Sigmoid colon (tissue), 4 donors: ENCODE results near the gene NVL.

ENCODE experiments used
- EP300 ChIP-seq, 4 donors: sonication (generic); formaldehyde crosslinking; IDR thresholded peaks; one replicate each; pipeline ENCODE4 v1.6.1; 2017; ENCODE audit warnings: antibody characterized with exemption in 4 of 4
- POLR2A ChIP-seq, 2 donors: fragments of 450-650 bp; IDR thresholded peaks; one replicate each; pipeline ENCODE4 v1.6.1; 2016; ENCODE audit warnings: antibody characterized with exemption in 2 of 2, mild to moderate bottlenecking in 2 of 2, moderate library complexity in 2 of 2
- POLR2AphosphoS5 ChIP-seq, 4 donors: sonication (generic); formaldehyde crosslinking; IDR thresholded peaks; one replicate each; pipeline ENCODE4 v1.6.1; 2017; ENCODE audit warnings: antibody characterized with exemption in 4 of 4
- TF ChIP-seq, protein P1 (sequence below), 4 experiments: fragments of 450-650 bp in 3 of 4; fragments of 200-600 bp in 1 of 4; IDR thresholded peaks; one replicate each; pipeline ENCODE4 v1.5.1; 2016 to 2019; ENCODE audit warnings: antibody characterized with exemption in 4 of 4, mild to moderate bottlenecking in 3 of 4, moderate library complexity in 2 of 4

- TF ChIP-seq, protein P1, sequence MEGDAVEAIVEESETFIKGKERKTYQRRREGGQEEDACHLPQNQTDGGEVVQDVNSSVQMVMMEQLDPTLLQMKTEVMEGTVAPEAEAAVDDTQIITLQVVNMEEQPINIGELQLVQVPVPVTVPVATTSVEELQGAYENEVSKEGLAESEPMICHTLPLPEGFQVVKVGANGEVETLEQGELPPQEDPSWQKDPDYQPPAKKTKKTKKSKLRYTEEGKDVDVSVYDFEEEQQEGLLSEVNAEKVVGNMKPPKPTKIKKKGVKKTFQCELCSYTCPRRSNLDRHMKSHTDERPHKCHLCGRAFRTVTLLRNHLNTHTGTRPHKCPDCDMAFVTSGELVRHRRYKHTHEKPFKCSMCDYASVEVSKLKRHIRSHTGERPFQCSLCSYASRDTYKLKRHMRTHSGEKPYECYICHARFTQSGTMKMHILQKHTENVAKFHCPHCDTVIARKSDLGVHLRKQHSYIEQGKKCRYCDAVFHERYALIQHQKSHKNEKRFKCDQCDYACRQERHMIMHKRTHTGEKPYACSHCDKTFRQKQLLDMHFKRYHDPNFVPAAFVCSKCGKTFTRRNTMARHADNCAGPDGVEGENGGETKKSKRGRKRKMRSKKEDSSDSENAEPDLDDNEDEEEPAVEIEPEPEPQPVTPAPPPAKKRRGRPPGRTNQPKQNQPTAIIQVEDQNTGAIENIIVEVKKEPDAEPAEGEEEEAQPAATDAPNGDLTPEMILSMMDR (IDR thresholded peaks at IDR 0.05): no peak
- TF ChIP-seq POLR2A (IDR thresholded peaks at IDR 0.05): no peak
- TF ChIP-seq EP300 (IDR thresholded peaks at IDR 0.05): no peak
- TF ChIP-seq POLR2AphosphoS5 (IDR thresholded peaks at IDR 0.05): no peak
Observed at GRCh38 chr1:224304767-224305166, 25.2 kb downstream of the NVL start.
